HG03045 (cell line): ENCODE data around the gene TEP1.
"Not testable (repeated sequence)": the region's sequence is repeated elsewhere in the genome, so short reads cannot be mapped to it uniquely, and the experiment has no call there.

Source experiments
- ATAC-seq: cut with Tn5 transposase; IDR thresholded peaks from one replicate; pipeline ENCODE4 v1.9.1; 2021; ENCODE audit warnings: mild to moderate bottlenecking, moderate library complexity; ENCODE audit not compliant: unreplicated experiment

Gene TEP1

DNA sequence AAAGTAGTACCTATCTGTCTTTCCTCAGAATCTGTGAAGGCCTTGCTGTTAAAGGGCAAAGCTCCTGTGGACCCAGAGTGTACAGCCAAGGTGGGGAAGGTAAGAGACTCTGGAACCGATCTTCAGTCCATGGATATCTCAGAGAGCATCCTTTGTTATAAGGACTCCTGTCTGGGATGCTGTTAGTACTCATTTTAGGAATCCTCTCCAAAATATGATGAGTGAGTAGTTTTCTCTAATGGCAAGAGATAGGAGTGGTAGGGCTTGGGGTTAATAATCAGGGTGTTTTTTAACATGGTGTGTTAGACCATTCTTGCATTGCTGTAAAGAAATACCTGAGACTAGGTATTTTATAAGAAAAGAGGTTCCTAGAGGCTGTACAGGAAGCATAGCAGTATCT, 67.9 kb downstream of the TEP1 start:
- no peak for ATAC-seq

DNA sequence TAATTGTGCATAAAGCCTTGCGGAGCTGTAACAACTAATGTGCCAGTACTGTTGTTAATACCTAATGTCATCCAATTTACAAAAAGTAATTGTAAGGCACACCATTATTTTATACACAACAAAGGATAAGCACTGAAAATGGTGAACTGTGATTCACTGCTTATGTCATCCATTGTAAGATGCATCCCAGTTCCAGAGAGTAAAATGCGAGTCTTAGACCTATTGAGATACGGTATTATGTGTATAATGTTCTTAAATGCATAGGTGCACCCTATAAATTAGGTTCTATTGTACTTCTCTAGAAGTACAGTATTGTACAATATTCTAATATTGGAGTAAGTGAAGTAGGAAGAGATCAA, 69.5 kb downstream of the TEP1 start:
- no peak for ATAC-seq

DNA sequence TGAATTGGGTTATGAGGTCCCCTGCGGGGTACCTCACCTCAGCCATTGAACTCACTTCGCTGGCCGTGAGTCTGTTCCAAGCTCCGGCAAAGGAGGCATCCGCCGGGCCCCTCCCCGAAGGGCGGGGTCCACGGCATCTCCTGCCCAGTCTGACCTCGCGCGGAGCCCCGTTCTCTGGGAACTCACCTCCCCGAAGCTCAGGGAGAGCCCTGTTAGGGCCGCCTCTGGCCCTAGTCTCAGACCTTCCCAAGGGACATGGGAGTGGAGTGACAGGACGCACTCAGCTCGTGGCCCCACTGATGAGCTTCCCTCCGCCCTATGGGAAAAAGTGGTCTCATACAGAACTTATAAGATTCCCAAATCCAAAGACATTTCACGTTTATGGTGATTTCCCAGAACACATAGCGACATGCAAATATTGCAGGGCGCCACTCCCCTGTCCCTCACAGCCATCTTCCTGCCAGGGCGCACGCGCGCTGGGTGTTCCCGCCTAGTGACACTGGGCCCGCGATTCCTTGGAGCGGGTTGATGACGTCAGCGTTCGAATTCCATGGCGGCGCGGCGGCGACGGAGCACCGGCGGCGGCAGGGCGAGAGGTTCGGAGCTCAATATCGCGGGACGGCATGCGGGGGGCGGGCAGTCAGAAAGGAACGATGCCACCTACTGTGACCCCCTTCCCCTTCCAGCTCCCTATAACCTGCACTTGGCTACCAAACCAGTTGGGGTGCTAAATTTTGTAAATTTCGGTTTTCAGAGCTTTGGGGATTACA, 70.0 kb downstream of the TEP1 start, which contains the start of gene PARP2:
Gene PARP2 (plus strand): TSS at position 544 of the 770 bp plus-strand sequence. CDS start 7 bp downstream, at position 551.
- ATAC-seq, result peak; percentile 93

DNA sequence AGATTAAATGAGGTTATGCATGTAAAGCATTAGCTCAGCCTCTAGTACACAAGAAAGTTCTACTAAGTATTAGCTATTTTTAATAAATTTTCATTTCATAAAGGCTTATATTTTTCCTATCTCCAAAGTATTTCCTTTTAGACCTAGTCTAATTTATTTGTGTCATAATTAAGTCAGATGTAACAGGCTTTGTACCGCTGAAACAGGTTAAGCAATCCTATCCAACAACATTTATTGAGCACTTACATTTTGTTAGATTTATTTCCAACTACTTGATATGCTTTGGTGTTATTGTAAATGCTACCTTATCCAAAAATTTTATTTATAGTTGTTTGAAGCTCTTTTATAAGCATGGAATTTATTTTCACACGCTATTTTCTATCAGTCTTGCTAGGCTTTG, 71.7 kb downstream of the TEP1 start:
- ATAC-seq, result no peak

DNA sequence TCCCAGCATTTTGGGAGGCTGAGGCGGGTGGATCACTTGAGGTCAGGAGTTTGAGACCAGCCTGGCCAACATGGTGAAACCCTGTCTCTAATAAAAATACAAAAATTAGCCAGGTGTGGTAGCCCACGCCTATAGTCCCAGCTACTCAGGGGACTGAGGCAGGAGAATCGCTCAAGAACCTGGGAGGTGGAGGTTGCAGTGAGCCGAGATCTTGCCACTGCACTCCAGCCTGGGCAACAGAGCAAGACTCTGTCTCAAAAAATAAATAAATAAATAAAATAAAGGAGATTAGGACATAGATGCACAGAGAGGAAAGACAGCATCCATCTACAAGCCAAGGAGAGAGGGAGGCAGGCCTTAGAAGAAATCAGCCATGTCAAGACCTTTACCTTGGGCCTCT, 72.3 kb downstream of the TEP1 start:
- not testable (repeated sequence) for ATAC-seq

DNA sequence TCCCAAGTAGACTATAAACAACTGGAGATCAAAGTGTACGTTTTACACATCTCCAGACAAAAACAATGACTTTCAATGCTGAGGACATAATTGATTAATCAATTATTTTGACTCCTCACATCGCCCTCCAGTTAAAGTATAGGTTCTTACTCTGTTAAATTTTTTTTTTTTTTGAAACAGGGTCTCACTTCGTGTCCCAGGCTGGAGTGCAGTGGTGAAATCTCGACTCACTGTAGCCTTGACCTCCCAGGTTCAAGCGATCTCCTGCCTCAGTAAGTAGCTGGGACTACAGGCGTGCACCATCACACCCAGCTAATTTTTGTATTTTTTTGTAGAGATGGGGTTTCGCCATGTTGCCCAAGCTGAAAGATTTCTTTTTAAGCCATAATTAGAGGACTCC, 79.3 kb downstream of the TEP1 start:
- no peak for ATAC-seq

DNA sequence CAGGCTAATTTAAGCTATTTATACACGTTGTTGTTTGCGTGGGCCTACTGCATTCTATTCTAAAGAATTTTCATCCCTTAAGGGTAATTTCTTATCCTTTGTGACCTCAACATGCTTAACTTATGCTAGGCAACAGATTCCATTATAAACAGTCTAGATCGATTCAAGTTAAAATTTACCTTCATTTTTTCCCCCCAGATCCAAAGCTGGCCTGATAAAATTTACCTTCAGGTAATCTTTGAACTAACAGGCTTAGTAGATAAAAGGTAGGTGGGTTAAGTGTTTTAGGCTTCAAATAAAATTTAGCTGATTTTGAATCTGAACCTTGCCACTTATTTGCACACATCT, 79.8 kb downstream of the TEP1 start:
- ATAC-seq, result no peak

DNA sequence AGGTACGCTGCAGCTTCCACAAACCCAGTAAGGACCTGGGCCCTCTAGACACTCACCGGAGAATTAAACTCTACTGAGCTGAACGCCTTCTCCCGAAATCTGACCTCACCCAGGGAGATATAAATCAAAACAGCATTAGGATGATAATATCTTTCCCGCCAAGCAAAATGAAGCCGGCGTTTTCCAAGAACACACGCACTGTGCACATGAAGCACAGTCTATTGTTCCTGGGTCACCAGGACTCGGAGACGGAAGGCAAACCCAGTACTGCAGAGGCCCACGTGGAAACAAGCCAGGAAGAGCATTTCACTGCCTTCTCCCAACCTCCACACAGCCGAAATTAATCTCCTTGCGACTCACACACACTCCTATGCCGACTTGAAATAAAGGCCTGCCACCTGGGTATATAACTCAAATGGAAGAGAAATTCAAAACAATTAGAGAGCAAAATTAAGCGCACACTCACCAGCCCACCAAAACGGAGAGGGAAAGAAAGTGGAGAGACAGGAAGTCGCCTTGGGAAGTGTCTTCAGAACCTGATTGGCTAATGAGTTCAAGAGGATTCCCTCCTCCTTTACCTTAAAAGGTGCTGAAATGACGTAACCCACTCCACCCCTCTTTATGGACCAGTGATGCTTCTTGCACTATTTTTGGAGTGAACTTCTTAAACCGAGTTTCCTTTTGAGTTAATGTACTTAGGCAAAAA, 80.4 kb downstream of the TEP1 start, which contains the start of gene CCNB1IP1:
Gene CCNB1IP1 (minus strand): TSS at position 492 of the 706 bp plus-strand sequence. CDS start 16,756 bp downstream, outside the sequence.
- ATAC-seq, result peak; percentile 98

DNA sequence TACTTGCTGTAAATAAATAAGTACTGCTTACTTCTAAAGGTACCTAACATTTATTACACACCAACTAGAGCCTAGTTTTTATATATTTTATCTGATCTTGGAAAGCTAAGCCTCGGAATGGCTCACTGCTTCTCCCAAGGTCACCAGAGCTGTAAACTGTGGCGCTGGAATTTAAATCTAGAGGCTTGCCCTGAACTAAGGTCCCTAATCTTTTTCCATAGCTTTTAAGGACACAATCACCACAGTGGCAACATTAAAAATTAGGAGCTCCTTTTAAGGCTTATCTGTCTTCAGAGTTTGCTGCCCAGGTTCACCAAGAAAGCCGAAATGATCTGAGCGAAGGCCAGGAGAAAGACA, 80.9 kb downstream of the TEP1 start:
- no peak for ATAC-seq

DNA sequence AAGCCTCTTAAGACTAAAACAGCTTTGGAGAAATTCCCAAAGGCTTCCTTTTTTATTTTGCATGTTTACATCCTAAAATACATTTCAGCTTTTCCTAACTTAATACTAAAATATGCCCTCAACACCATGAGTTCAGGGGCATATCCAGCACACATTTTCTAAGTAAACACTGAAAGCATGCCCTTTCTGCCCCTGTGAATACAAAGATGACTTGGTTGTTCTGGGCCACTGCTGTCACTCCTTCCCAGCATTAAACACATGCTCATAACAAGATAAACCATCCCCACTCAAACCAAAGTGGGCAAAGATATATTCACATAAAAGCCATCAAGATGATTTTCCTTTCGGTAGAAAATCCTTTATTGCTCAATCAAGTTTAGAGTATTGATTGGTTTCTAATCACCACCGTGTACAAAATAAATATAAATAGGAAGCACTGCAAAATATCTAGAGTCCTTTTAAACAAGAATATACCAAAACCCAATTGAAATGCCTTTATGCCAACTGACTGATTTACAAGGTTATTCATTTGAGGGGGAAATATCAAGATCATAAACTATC, 82.2 kb downstream of the TEP1 start:
- no peak for ATAC-seq

DNA sequence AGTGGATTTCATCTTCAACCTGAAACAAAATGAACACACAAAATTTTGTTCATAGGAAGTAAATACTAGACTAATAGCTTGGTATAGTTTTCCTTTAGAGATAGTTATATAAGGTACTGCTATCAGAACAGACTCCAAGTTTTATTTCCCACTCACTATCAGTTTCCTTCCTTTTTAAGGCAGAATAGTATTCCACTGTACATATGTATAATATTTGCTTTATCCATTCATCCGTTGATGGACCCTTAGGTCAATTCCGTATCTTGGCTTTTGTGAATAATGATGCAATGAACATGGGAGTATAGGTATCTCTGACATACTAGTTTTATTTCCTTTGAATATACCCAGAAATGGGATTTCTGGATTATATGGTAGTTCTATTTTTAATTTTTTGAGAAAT, 83.9 kb downstream of the TEP1 start:
- ATAC-seq, result no peak

DNA sequence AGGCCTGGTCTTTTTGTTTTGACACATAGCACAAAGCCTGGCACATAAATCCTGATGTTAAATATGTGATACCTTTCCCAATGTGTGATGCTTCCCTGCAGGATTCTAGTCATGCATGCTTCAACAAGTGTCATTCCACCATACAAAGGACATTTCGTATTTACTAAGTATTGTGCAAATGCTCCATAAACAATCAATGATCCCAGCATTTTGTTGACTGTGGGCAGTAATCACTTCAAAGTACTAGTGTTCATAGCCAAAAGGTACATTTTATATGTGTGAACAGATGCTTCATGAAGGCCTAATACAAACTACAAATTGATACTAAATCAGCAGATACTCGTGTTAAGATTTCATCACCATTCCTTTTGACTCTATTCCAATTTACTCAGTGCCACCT, 84.6 kb downstream of the TEP1 start:
- no peak for ATAC-seq

DNA sequence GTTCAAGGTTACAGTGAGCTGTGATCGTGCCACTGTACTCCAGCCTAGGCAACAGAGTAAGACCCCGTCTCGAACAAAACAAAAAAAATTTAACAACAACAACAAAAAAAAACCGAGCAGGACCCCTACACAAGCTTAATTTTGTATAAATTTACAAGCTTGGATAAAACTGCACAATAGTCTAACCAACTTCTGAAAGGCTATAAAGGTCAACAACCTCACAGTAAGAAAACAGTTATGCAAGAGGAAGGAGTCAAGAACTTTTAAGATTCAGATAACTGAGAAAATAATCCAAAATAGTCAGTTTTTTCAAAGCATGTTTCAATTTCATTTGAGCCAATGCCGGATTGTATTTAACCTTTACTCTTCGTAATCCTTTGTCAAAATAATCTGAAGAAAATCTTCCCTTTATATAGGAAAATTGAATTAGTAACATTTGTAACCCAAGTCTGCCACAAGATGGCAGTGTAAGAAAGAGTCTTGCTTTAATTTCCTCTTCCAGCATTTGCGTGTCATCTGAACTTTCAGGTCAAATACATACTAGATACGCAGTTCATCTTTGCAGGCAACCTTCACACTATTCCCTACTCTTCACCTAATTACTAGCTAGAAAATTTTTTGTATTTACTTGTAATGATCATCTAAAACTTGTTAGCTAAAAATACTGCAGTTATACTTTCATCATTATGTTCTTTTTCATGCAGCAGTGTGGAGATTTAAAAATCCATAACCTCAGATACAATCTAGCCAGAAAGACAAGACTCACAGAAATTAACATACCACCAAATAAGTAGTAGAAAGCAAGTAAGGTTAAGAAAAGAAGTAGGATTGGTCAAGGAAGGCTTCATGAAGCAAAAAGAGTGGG, 86.1 kb downstream of the TEP1 start:
- ATAC-seq, result no peak

DNA sequence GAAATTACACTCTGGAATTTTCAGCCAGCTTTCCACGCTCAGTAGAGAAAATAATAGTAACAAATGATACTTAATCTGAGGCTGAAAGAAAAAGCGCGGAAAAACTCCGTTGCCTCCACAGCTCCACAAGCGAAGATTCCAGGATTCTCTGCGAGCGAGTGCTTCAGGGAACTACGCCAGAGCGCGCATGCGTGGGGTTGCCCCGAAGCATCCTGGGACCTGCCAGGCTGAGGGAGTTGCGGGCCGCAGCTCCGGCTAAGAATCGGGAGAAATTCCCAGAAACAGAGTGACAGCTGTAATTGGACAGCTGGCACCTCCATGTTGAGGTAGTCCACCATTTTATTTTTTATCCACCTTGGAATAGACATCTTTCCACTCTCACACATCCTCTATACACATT, 95.6 kb downstream of the TEP1 start:
- no peak for ATAC-seq
